Activated CD8-positive, alpha-beta T cell treated with anti-CD3 and anti-CD28 coated beads for 36 hours (primary cell): ENCODE results near the gene CAMSAP2. TPM values are rescaled to one million over a fixed set of nuclear protein-coding genes. Genes with fewer than 3 reads are reported as not detected.

Experiments used
- ATAC-seq: fragments of 200-7000 bp; cut with Tn5 transposase; one replicate; pipeline ENCODE4 v1.10.0; 2021; ENCODE audit warnings: mild to moderate bottlenecking, moderate library complexity
- CTCF ChIA-PET: fragments of 350-600 bp; sonication (Branson Sonifier 250); formaldehyde crosslinking; loops from one replicate; lab custom pipeline; 2021; ENCODE audit warnings: antibody characterized with exemption; lab: Charles Lee
- POLR2A ChIA-PET: fragments of 350-600 bp; sonication (Branson Sonifier 250); formaldehyde crosslinking; loops from one replicate; lab custom pipeline; 2021; ENCODE audit warnings: antibody characterized with exemption; lab: Charles Lee
- DNase-seq: peaks from one replicate; pipeline ENCODE4 v3.0.0-alpha.2; 2020
- H3K27ac Mint-ChIP-seq: one replicate; pipeline ENCODE4 v1.8.0; 2021; ENCODE audit warnings: mild to moderate bottlenecking, mixed read lengths
- H3K27me3 Mint-ChIP-seq: one replicate; pipeline ENCODE4 v1.8.0; 2021; ENCODE audit warnings: mixed read lengths
- H3K36me3 Mint-ChIP-seq: one replicate; pipeline ENCODE4 v1.8.0; 2021; ENCODE audit warnings: low read depth, mixed read lengths
- H3K4me1 Mint-ChIP-seq: one replicate; pipeline ENCODE4 v1.8.0; 2021; ENCODE audit warnings: low read depth, mixed read lengths
- H3K4me3 Mint-ChIP-seq: one replicate; pipeline ENCODE4 v1.8.0; 2021; ENCODE audit warnings: mild to moderate bottlenecking, moderate library complexity, mixed read lengths
- H3K9me3 Mint-ChIP-seq: one replicate; pipeline ENCODE4 v1.8.0; 2021; ENCODE audit warnings: mixed read lengths
- intact Hi-C: fragments of 100-400 bp; cut with micrococcal nuclease; formaldehyde crosslinking; loops from one replicate; pipeline ENCODE4 v1.10.0; 2022
- total RNA-seq, 2 experiments: library from RNA; stranded (reverse); gene quantifications; one replicate each; pipeline ENCODE4 v1.2.3, GENCODE V29; 2021
- TF ChIP-seq, protein P1 (sequence below): fragments of 200-600 bp; IDR thresholded peaks from one replicate; pipeline ENCODE4 v1.8.0; 2022; ENCODE audit warnings: antibody characterized with exemption, mild to moderate bottlenecking

CAMSAP2 gene
- total RNA-seq, 2 experiments from 2014 or later = 1.8 to 2.1 TPM

GRCh38 chr1:200901796-200902444, 163.2 kb downstream of the CAMSAP2 start:
- TF ChIP-seq, protein P1, sequence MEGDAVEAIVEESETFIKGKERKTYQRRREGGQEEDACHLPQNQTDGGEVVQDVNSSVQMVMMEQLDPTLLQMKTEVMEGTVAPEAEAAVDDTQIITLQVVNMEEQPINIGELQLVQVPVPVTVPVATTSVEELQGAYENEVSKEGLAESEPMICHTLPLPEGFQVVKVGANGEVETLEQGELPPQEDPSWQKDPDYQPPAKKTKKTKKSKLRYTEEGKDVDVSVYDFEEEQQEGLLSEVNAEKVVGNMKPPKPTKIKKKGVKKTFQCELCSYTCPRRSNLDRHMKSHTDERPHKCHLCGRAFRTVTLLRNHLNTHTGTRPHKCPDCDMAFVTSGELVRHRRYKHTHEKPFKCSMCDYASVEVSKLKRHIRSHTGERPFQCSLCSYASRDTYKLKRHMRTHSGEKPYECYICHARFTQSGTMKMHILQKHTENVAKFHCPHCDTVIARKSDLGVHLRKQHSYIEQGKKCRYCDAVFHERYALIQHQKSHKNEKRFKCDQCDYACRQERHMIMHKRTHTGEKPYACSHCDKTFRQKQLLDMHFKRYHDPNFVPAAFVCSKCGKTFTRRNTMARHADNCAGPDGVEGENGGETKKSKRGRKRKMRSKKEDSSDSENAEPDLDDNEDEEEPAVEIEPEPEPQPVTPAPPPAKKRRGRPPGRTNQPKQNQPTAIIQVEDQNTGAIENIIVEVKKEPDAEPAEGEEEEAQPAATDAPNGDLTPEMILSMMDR = no peak
- H3K4me3 Mint-ChIP-seq = no peak overlapping the region
- H3K27me3 Mint-ChIP-seq = peaks cover 5% of the 10 kb centered on the region
- H3K9me3 Mint-ChIP-seq = no peaks in the 10 kb centered on the region
- H3K27ac Mint-ChIP-seq = no peak overlapping the region
- CTCF ChIA-PET = interaction anchor here (0.7 to 1.3 kb wide), 2 partner anchors 9 to 23 kb away, joined by 3 read pairs; no protein-coding TSS in a partner anchor
- DNase-seq (no peak), ATAC-seq (no peak)
- intact Hi-C loops = no loop called here
- H3K36me3 Mint-ChIP-seq = no peaks in the 10 kb centered on the region
- POLR2A ChIA-PET = interaction anchor here (0.7 to 1.2 kb wide), 2 partner anchors 29 to 199 kb away, joined by 3 read pairs; partner anchors contain the start of gene GPR25
- H3K4me1 Mint-ChIP-seq = peaks cover 8% of the 10 kb centered on the region

- no peaks in the 10 kb centered on the region for H3K9me3 Mint-ChIP-seq
- DNase-seq (no peak), ATAC-seq (no peak)
- H3K4me3 Mint-ChIP-seq = no peak overlapping the region
- intact Hi-C loops = loop anchor here (2.0 kb wide), 1 partner anchor 15 kb away; no protein-coding TSS in a partner anchor
- TF ChIP-seq, protein P1 = no peak
- H3K27me3 Mint-ChIP-seq = peaks cover 13% of the 10 kb centered on the region
- POLR2A ChIA-PET = no interaction called here
- H3K36me3 Mint-ChIP-seq = no peaks in the 10 kb centered on the region
- peaks cover 11% of the 10 kb centered on the region for H3K4me1 Mint-ChIP-seq
- CTCF ChIA-PET = interaction anchor here (0.8 to 1.0 kb wide), 2 partner anchors 68 to 345 kb away, joined by 3 read pairs; no protein-coding TSS in a partner anchor
- H3K27ac Mint-ChIP-seq = no peak overlapping the region
Measured at GRCh38 chr1:200903793-200904192, 165.1 kb downstream of the CAMSAP2 start.

DNA sequence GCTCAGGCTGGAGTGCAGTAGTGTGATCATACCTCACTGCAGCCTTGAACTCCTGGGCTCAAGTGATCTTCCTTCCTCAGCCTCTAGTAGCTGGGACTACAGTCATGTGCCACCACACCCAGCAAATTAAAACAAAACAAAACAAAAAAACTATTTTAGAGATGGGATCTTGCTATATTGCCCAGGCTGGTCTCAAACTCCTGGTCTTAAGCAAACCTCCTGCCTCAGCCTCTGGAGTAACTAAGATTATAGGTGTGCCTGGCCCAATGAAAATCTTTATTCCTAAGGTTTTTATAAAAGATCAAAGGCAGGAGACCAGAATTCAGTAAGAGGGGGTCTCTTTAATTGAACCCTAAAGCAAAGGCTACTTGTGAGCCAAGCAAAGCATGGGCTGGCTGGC, 166.1 kb downstream of the CAMSAP2 start:
- Mint-ChIP-seq H3K4me1 (peaks cover 11% of the 10 kb centered on the region), H3K27ac (no peak overlapping the region), H3K9me3 (no peaks in the 10 kb centered on the region), H3K4me3 (no peak overlapping the region), H3K27me3 (peaks cover 13% of the 10 kb centered on the region), H3K36me3 (no peaks in the 10 kb centered on the region)
- intact Hi-C loops = loop anchor here (2.0 to 5.0 kb wide), 2 partner anchors 16 to 37 kb away; no protein-coding TSS in a partner anchor
- no peak for DNase-seq
- ATAC-seq = no peak
- POLR2A ChIA-PET = no interaction called here
- CTCF ChIA-PET = interaction anchor here (1.0 kb wide), 2 partner anchors 27 to 67 kb away, joined by 3 read pairs; no protein-coding TSS in a partner anchor
- TF ChIP-seq, protein P1 = no peak

DNA sequence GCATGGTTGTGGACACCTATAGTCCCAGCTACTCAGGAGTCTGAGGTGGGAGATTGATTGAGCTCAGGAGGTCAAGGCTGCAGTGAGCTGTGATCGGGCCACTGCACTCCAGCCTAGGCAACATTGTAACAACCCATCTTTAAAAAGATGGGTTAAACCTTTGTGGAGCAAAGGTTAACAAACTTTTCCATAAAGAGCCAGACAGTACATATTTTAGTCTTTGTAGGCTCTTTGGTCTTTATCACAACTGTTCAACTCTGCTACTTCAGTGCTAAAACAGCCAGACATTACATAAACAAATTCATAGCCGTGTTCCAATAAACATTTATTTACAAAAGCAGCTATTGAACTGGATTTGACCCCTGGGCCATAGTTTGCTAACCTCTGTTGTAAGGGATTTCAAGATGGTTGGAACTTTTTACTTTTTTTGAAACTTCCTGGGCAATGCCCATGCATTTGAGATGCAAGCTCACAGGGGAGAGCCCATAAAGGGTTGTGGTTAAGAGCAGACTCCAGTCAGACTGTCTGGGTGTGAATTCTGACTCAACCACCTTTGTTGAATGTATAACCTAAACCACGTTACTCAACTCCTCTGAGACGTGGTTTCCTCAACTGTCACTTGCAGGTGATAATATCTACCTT, 166.8 kb downstream of the CAMSAP2 start:
- intact Hi-C loops = loop anchor here (2.0 to 5.0 kb wide), 2 partner anchors 17 to 38 kb away; no protein-coding TSS in a partner anchor
- H3K27ac Mint-ChIP-seq = no peak overlapping the region

More for the DNA sequence above, 166.8 kb downstream of the CAMSAP2 start:
- Mint-ChIP-seq H3K27me3 (peaks cover 13% of the 10 kb centered on the region), H3K4me3 (no peak overlapping the region), H3K36me3 (no peaks in the 10 kb centered on the region), H3K9me3 (no peaks in the 10 kb centered on the region), H3K4me1 (peaks cover 11% of the 10 kb centered on the region)
- TF ChIP-seq, protein P1 = no peak
- CTCF ChIA-PET = interaction anchor here (1.0 to 1.1 kb wide), 2 partner anchors 16 to 26 kb away, joined by 3 read pairs; no protein-coding TSS in a partner anchor
- DNase-seq = peak; percentile 68
- peak; percentile 99 for ATAC-seq
- POLR2A ChIA-PET = interaction anchor here (1.0 kb wide), 1 partner anchor 17 kb away, joined by 3 read pairs; no protein-coding TSS in a partner anchor
